Measurements from ENCODE around the gene CYB561D2.

Gene CYB561D2

GRCh38 chr3:50393061-50393460 is 42.4 kb downstream of the CYB561D2 start:
- no peak for DNase-seq

- no peak for DNase-seq
Observed at GRCh38 chr3:50395070-50395860, 44.6 kb downstream of the CYB561D2 start.

- DNase-seq, result no peak
Observed at GRCh38 chr3:50396502-50396901, 45.8 kb downstream of the CYB561D2 start.

GRCh38 chr3:50401978-50402595 is 51.4 kb downstream of the CYB561D2 start:
- DNase-seq, result no peak

Data from activated effector memory CD4-positive, alpha-beta T cell treated with anti-CD3 and anti-CD28 coated beads, Interleukin-2, amount 50 U/mL, for 16 hours (primary cell).